SHP77 (cell line): ENCODE data around the gene TEX26.

Experiments
- DNase-seq, 2 experiments: peaks; one replicate each; lab custom pipeline; 2025; lab: John Stamatoyannopoulos, UW

The TEX26 gene

GRCh38 chr13:30976025-30976424 is 43.6 kb downstream of the TEX26 start:
- DNase-seq = no peak

GRCh38 chr13:30978981-30979956 is 46.8 kb downstream of the TEX26 start:
- peak; percentile 27 to 29 for DNase-seq

GRCh38 chr13:30982506-30982905 is 50.0 kb downstream of the TEX26 start:
- no peak for DNase-seq

- DNase-seq = no peak
Measured at GRCh38 chr13:30982906-30983305, 50.5 kb downstream of the TEX26 start.

- DNase-seq = no peak
Measured at GRCh38 chr13:30983431-30983830, 51.0 kb downstream of the TEX26 start.

- no peak for DNase-seq
Measured at GRCh38 chr13:30984620-30985019, 52.2 kb downstream of the TEX26 start.

GRCh38 chr13:30985637-30986205 is 53.3 kb downstream of the TEX26 start:
- DNase-seq = no peak

- DNase-seq = no peak
Measured at GRCh38 chr13:30991184-30991583, 58.7 kb downstream of the TEX26 start.

- no peak for DNase-seq
Measured at GRCh38 chr13:30991922-30992321, 59.5 kb downstream of the TEX26 start.

- DNase-seq = no peak
Measured at GRCh38 chr13:30995331-30995730, 62.9 kb downstream of the TEX26 start.

- no peak for DNase-seq
Measured at GRCh38 chr13:30997697-30998096, 65.2 kb downstream of the TEX26 start.

GRCh38 chr13:30998136-30999088 is 66.0 kb downstream of the TEX26 start:
- peak in 1 of 2 experiments; percentile 6 for DNase-seq

GRCh38 chr13:31000889-31001288 is 68.4 kb downstream of the TEX26 start:
- no peak for DNase-seq

- DNase-seq = no peak
Measured at GRCh38 chr13:31001647-31002046, 69.2 kb downstream of the TEX26 start.

- no peak for DNase-seq
Measured at GRCh38 chr13:31005066-31005465, 72.6 kb downstream of the TEX26 start.

GRCh38 chr13:31007417-31007816 is 75.0 kb downstream of the TEX26 start:
- no peak for DNase-seq

GRCh38 chr13:31008400-31009115 is 76.1 kb downstream of the TEX26 start:
- no peak for DNase-seq

GRCh38 chr13:31009166-31009565 is 76.7 kb downstream of the TEX26 start:
- no peak for DNase-seq

- no peak for DNase-seq
Measured at GRCh38 chr13:31010296-31010695, 77.8 kb downstream of the TEX26 start.

GRCh38 chr13:31011193-31011860 is 78.9 kb downstream of the TEX26 start:
- DNase-seq = no peak
